ENCODE results near the gene KCNQ1OT1. TPM values are rescaled to one million over a fixed set of nuclear protein-coding genes. Genes with fewer than 3 reads are reported as not detected.

The KCNQ1OT1 gene
- total RNA-seq, 1 experiment from 2014 or later: 2.4 TPM

GRCh38 chr11:2586087-2586792 is 113.6 kb downstream of the KCNQ1OT1 start (continued):
- TF ChIP-seq, protein P1, sequence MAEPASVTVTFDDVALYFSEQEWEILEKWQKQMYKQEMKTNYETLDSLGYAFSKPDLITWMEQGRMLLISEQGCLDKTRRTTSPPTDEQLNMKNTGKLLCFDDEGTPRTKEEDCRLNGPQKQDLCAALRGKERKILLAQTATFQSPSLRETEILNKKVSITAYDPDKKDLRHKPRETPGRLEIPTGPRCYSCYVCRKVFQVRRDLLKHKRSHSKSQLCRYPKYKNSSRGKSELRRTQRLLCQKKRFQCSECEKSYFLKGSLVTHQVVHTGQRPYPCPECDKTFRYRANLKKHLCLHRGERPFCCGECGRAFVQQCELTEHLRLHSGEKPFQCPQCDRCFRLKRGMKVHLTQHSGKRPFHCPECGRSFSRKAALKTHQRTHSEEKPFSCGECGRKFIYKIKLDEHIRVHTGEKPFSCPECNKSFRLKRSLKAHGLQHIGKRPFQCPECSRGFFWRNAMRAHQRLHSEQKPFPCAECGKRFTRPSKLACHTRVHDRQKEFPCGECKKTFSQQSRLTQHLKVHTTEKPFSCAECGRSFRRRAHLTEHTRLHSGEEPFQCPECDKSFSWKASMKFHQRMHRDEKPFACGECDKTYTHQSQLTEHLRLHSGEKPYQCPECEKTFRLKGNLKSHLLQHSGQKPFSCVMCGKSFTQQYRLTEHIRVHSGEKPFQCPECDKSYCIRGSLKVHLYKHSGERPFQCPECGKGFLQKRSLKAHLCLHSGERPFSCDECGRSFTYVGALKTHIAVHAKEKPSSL (CRISPR knock-in tag; conservative IDR thresholded peaks at IDR 0.05): no peak
- TF ChIP-seq USF1 (CRISPR knock-in tag; IDR thresholded peaks at IDR 0.05): no peak
- TF ChIP-seq TCF7 (CRISPR knock-in tag; IDR thresholded peaks at IDR 0.05; ENCODE audit: low read depth): no peak
- no peak for TF ChIP-seq MLX (CRISPR knock-in tag; IDR thresholded peaks at IDR 0.05)
- no peak for TF ChIP-seq ELF4 (CRISPR knock-in tag; IDR thresholded peaks at IDR 0.05; ENCODE audit: low read depth)

- H3K27ac Mint-ChIP-seq: no peak overlapping the region
- peaks cover 67% of the 10 kb centered on the region for H3K27me3 Mint-ChIP-seq (ENCODE audit: low read depth)
- POLR2A ChIA-PET: no interaction called here
- H3K36me3 Mint-ChIP-seq: no peaks in the 10 kb centered on the region
- CTCF ChIA-PET: no interaction called here
- DNase-seq (ENCODE audit: low spot score): no peak
- H3K4me3 Mint-ChIP-seq: no peak overlapping the region
- TF ChIP-seq, protein P2, sequence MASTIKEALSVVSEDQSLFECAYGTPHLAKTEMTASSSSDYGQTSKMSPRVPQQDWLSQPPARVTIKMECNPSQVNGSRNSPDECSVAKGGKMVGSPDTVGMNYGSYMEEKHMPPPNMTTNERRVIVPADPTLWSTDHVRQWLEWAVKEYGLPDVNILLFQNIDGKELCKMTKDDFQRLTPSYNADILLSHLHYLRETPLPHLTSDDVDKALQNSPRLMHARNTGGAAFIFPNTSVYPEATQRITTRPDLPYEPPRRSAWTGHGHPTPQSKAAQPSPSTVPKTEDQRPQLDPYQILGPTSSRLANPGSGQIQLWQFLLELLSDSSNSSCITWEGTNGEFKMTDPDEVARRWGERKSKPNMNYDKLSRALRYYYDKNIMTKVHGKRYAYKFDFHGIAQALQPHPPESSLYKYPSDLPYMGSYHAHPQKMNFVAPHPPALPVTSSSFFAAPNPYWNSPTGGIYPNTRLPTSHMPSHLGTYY (CRISPR knock-in tag; IDR thresholded peaks at IDR 0.05): no peak
- no peak for TF ChIP-seq HMGA2 (CRISPR knock-in tag; IDR thresholded peaks at IDR 0.05)
- no peak for TF ChIP-seq ZNF121 (CRISPR knock-in tag; IDR thresholded peaks at IDR 0.05)
- TF ChIP-seq JUN (CRISPR knock-in tag; IDR thresholded peaks at IDR 0.05): no peak
- no peaks in the 10 kb centered on the region for H3K4me1 Mint-ChIP-seq
- no peaks in the 10 kb centered on the region for H3K9me3 Mint-ChIP-seq
- ATAC-seq: no peak
Observed at GRCh38 chr11:2585566-2586086, 114.2 kb downstream of the KCNQ1OT1 start.

- ChIA-PET CTCF (no interaction called here), POLR2A (no interaction called here)
- no peaks in the 10 kb centered on the region for H3K4me1 Mint-ChIP-seq
- H3K36me3 Mint-ChIP-seq: no peaks in the 10 kb centered on the region
- no peaks in the 10 kb centered on the region for H3K9me3 Mint-ChIP-seq
- DNase-seq (ENCODE audit: low spot score) (peak; percentile 10), ATAC-seq (no peak)
- H3K27me3 Mint-ChIP-seq (ENCODE audit: low read depth): peaks cover 65% of the 10 kb centered on the region
- no peak for TF ChIP-seq TP53 (CRISPR knock-in tag; IDR thresholded peaks at IDR 0.05)
- no peak for TF ChIP-seq IRF2 (CRISPR knock-in tag; IDR thresholded peaks at IDR 0.05; ENCODE audit: borderline replicate concordance, low read depth)
- no peak for TF ChIP-seq JAZF1 (CRISPR knock-in tag; IDR thresholded peaks at IDR 0.05)
- no peak for TF ChIP-seq AR (CRISPR knock-in tag; IDR thresholded peaks at IDR 0.05)
- H3K27ac Mint-ChIP-seq: no peak overlapping the region
- H3K4me3 Mint-ChIP-seq: no peak overlapping the region
Observed at GRCh38 chr11:2584812-2585565, 114.8 kb downstream of the KCNQ1OT1 start.
